ENCODE data around the gene TANC1.
"Not testable (repeated sequence)": the region's sequence is repeated elsewhere in the genome, so short reads cannot be mapped to it uniquely, and the experiment has no call there.

Gene TANC1

GRCh38 chr2:159089543-159089942 is 121.1 kb downstream of the TANC1 start:
- no peak for DNase-seq (ENCODE audit: low spot score)

- no peak for DNase-seq (ENCODE audit: low spot score)
Measured at GRCh38 chr2:159090514-159091201, 122.2 kb downstream of the TANC1 start.

- DNase-seq (ENCODE audit: low spot score) = no peak
Measured at GRCh38 chr2:159091381-159091780, 122.9 kb downstream of the TANC1 start.

GRCh38 chr2:159091976-159092375 is 123.5 kb downstream of the TANC1 start:
- DNase-seq (ENCODE audit: low spot score) = peak; percentile 7

- no peak for DNase-seq (ENCODE audit: low spot score)
Measured at GRCh38 chr2:159093497-159093896, 125.1 kb downstream of the TANC1 start.

GRCh38 chr2:159094173-159094737 is 125.8 kb downstream of the TANC1 start:
- DNase-seq (ENCODE audit: low spot score) = no peak

- DNase-seq (ENCODE audit: low spot score) = no peak
Measured at GRCh38 chr2:159095813-159096212, 127.4 kb downstream of the TANC1 start.

GRCh38 chr2:159096302-159096855 is 127.9 kb downstream of the TANC1 start:
- not testable (repeated sequence) for DNase-seq (ENCODE audit: low spot score)

GRCh38 chr2:159096901-159097300 is 128.5 kb downstream of the TANC1 start:
- no peak for DNase-seq (ENCODE audit: low spot score)

- no peak for DNase-seq (ENCODE audit: low spot score)
Measured at GRCh38 chr2:159098361-159098760, 129.9 kb downstream of the TANC1 start.

- no peak for DNase-seq (ENCODE audit: low spot score)
Measured at GRCh38 chr2:159098921-159099411, 130.5 kb downstream of the TANC1 start.

- DNase-seq (ENCODE audit: low spot score) = no peak
Measured at GRCh38 chr2:159101755-159102489, 133.5 kb downstream of the TANC1 start.

GRCh38 chr2:159103411-159103810 is 135.0 kb downstream of the TANC1 start:
- DNase-seq (ENCODE audit: low spot score) = no peak

- no peak for DNase-seq (ENCODE audit: low spot score)
Measured at GRCh38 chr2:159106109-159106508, 137.7 kb downstream of the TANC1 start.

GRCh38 chr2:159108181-159108893 is 139.9 kb downstream of the TANC1 start:
- no peak for DNase-seq (ENCODE audit: low spot score)

- DNase-seq (ENCODE audit: low spot score) = no peak
Measured at GRCh38 chr2:159109517-159109916, 141.1 kb downstream of the TANC1 start.

GRCh38 chr2:159110784-159111183 is 142.3 kb downstream of the TANC1 start:
- no peak for DNase-seq (ENCODE audit: low spot score)

- no peak for DNase-seq (ENCODE audit: low spot score)
Measured at GRCh38 chr2:159111346-159111927, 143.0 kb downstream of the TANC1 start.

GRCh38 chr2:159114835-159115234 is 146.4 kb downstream of the TANC1 start:
- DNase-seq (ENCODE audit: low spot score) = no peak

- DNase-seq (ENCODE audit: low spot score) = no peak
Measured at GRCh38 chr2:159116922-159117321, 148.5 kb downstream of the TANC1 start.

- no peak for DNase-seq (ENCODE audit: low spot score)
Measured at GRCh38 chr2:159117658-159118057, 149.2 kb downstream of the TANC1 start.
